Right ventricle myocardium superior (tissue), 1 donor: ENCODE data around the gene RANBP9. TPM values are rescaled to one million over a fixed set of nuclear protein-coding genes. Genes with fewer than 3 reads are reported as not detected.

ENCODE experiments used
- ATAC-seq: fragments of 200-7000 bp; cut with Tn5 transposase; one replicate; pipeline ENCODE4 v1.9.1; 2020; ENCODE audit warnings: mild to moderate bottlenecking; ENCODE audit not compliant: poor library complexity
- DNase-seq: peaks from one replicate; pipeline ENCODE4 v3.0.0-alpha.2; 2020
- intact Hi-C: fragments of 100-400 bp; cut with DNase I; formaldehyde crosslinking; loops from one replicate; pipeline ENCODE4 v1.11.2; 2022
- long read RNA-seq: library from polyadenylated mRNA; unstranded; transcript quantifications from one replicate; pipeline ENCODE4 v2.0.0, GENCODE V29; 2021
- total RNA-seq: library from RNA; stranded (reverse); fragmentation: NEBNext Ultra II Directional; extraction: Animal tissue kit (Norgen Biotek cat#: 25700); gene quantifications from one replicate; pipeline ENCODE4 v1.2.1, GENCODE V29; 2021
- donor health status: DM: no; HTN: yes; CAD: no; lungs with severe emphysema.

Gene RANBP9
- total RNA-seq: 29.9 TPM
- long read RNA-seq, transcript RANBP9-201 (14 exons, 3,113 nt): major isoform, 35 of 49 reads
- long read RNA-seq, partial matches to known transcripts: 4 of 49 reads
- long read RNA-seq, other reads (novel, unspliced or antisense): 10 of 49 reads

- DNase-seq (peak; percentile 91), ATAC-seq (peak; percentile 94)
- intact Hi-C loops: loop anchor here (5.0 kb wide), 1 partner anchor 95 kb away; the partner anchor contains the start of gene NOL7
These were observed at the start of gene RANBP9 for GRCh38 chr6:13711733-13712598. RANBP9 (minus strand) TSS chr6:13711835; CDS start chr6:13711505, 330 bp downstream.

GRCh38 chr6:13760307-13761304 lies 49.0 kb upstream of the RANBP9 start:
- DNase-seq: no peak
- ATAC-seq: peak; percentile 88
- intact Hi-C loops: no loop called here

- no peak for ATAC-seq
- no peak for DNase-seq
- intact Hi-C loops: no loop called here
These were observed 47.4 kb upstream of the RANBP9 start for GRCh38 chr6:13759025-13759424.

- DNase-seq (no peak), ATAC-seq (no peak)
- intact Hi-C loops: no loop called here
These were observed 43.0 kb upstream of the RANBP9 start for GRCh38 chr6:13754644-13755043.

GRCh38 chr6:13743736-13744127 lies 32.1 kb upstream of the RANBP9 start:
- ATAC-seq (no peak), DNase-seq (no peak)
- intact Hi-C loops: no loop called here

- no peak for DNase-seq
- intact Hi-C loops: no loop called here
- ATAC-seq: no peak
These were observed 31.5 kb upstream of the RANBP9 start for GRCh38 chr6:13742961-13743735.

- no peak for ATAC-seq
- intact Hi-C loops: no loop called here
These were observed 29.7 kb upstream of the RANBP9 start for GRCh38 chr6:13741365-13741764.

GRCh38 chr6:13735031-13735430 lies 23.4 kb upstream of the RANBP9 start:
- intact Hi-C loops: no loop called here
- DNase-seq (no peak), ATAC-seq (no peak)

More at GRCh38 chr6:13741365-13741764, 29.7 kb upstream of the RANBP9 start:
- no peak for DNase-seq

GRCh38 chr6:13733178-13733887 lies 21.7 kb upstream of the RANBP9 start:
- peak; percentile 66 for DNase-seq
- intact Hi-C loops: no loop called here
- peak; percentile 92 for ATAC-seq

- no peak for ATAC-seq
- intact Hi-C loops: no loop called here
- no peak for DNase-seq
These were observed 19.1 kb upstream of the RANBP9 start for GRCh38 chr6:13730704-13731103.

GRCh38 chr6:13729891-13730290 lies 18.3 kb upstream of the RANBP9 start:
- no peak for ATAC-seq
- intact Hi-C loops: no loop called here
- DNase-seq: no peak

GRCh38 chr6:13725570-13725969 lies 13.9 kb upstream of the RANBP9 start:
- intact Hi-C loops: no loop called here
- DNase-seq: no peak
- no peak for ATAC-seq

- no peak for DNase-seq
- ATAC-seq: no peak
- intact Hi-C loops: no loop called here
These were observed 13.4 kb upstream of the RANBP9 start for GRCh38 chr6:13725052-13725451.

- intact Hi-C loops: no loop called here
- ATAC-seq: no peak
- DNase-seq: no peak
These were observed 12.5 kb upstream of the RANBP9 start for GRCh38 chr6:13724182-13724581.

- ATAC-seq: no peak
- DNase-seq: no peak
- intact Hi-C loops: no loop called here
These were observed 11.2 kb upstream of the RANBP9 start for GRCh38 chr6:13722880-13723279.

- intact Hi-C loops: no loop called here
- no peak for DNase-seq
- no peak for ATAC-seq
These were observed 6.5 kb upstream of the RANBP9 start for GRCh38 chr6:13718123-13718458.

- ATAC-seq (no peak), DNase-seq (no peak)
- intact Hi-C loops: no loop called here
These were observed 5.3 kb upstream of the RANBP9 start for GRCh38 chr6:13716955-13717295.
